Islet precursor cell (in vitro differentiated cells): ENCODE results near the gene MPDZ.
"Not testable (repeated sequence)": the region's sequence is repeated elsewhere in the genome, so short reads cannot be mapped to it uniquely, and the experiment has no call there.

ENCODE experiments used
- DNase-seq: peaks from one replicate; pipeline ENCODE4 v3.0.0-alpha.2; 2018

Gene MPDZ

GRCh38 chr9:13263511-13263910, 16.0 kb downstream of the MPDZ start:
- DNase-seq = no peak

- no peak for DNase-seq
Observed at GRCh38 chr9:13252852-13253251, 26.6 kb downstream of the MPDZ start.

GRCh38 chr9:13244181-13244580, 35.3 kb downstream of the MPDZ start:
- DNase-seq = no peak

- DNase-seq = no peak
Observed at GRCh38 chr9:13241283-13241682, 38.2 kb downstream of the MPDZ start.

GRCh38 chr9:13239660-13240059, 39.8 kb downstream of the MPDZ start:
- DNase-seq = no peak

GRCh38 chr9:13239208-13239607, 40.3 kb downstream of the MPDZ start:
- no peak for DNase-seq

- no peak for DNase-seq
Observed at GRCh38 chr9:13234932-13235331, 44.6 kb downstream of the MPDZ start.

- no peak for DNase-seq
Observed at GRCh38 chr9:13228431-13228830, 51.1 kb downstream of the MPDZ start.

GRCh38 chr9:13224366-13224765, 55.1 kb downstream of the MPDZ start:
- no peak for DNase-seq

- DNase-seq = not testable (repeated sequence)
Observed at GRCh38 chr9:13222733-13223132, 56.8 kb downstream of the MPDZ start.

- DNase-seq = no peak
Observed at GRCh38 chr9:13221741-13222140, 57.8 kb downstream of the MPDZ start.

GRCh38 chr9:13220837-13221236, 58.7 kb downstream of the MPDZ start:
- no peak for DNase-seq

- no peak for DNase-seq
Observed at GRCh38 chr9:13215791-13216554, 63.5 kb downstream of the MPDZ start.

- DNase-seq = no peak
Observed at GRCh38 chr9:13213998-13214397, 65.5 kb downstream of the MPDZ start.

GRCh38 chr9:13213337-13213736, 66.2 kb downstream of the MPDZ start:
- no peak for DNase-seq

GRCh38 chr9:13210306-13210705, 69.2 kb downstream of the MPDZ start:
- DNase-seq = no peak

GRCh38 chr9:13209498-13209897, 70.0 kb downstream of the MPDZ start:
- no peak for DNase-seq

- no peak for DNase-seq
Observed at GRCh38 chr9:13205824-13206223, 73.7 kb downstream of the MPDZ start.

- DNase-seq = no peak
Observed at GRCh38 chr9:13190040-13190439, 89.5 kb downstream of the MPDZ start.

- no peak for DNase-seq
Observed at GRCh38 chr9:13189362-13189761, 90.1 kb downstream of the MPDZ start.

- DNase-seq = no peak
Observed at GRCh38 chr9:13186774-13187173, 92.7 kb downstream of the MPDZ start.

- DNase-seq = no peak
Observed at GRCh38 chr9:13186091-13186490, 93.4 kb downstream of the MPDZ start.

GRCh38 chr9:13181652-13182051, 97.8 kb downstream of the MPDZ start:
- peak; percentile 96 for DNase-seq

GRCh38 chr9:13179257-13179656, 100.2 kb downstream of the MPDZ start:
- no peak for DNase-seq

GRCh38 chr9:13175732-13176131, 103.8 kb downstream of the MPDZ start:
- DNase-seq = no peak
